Fibroblast of lung (primary cell): Measurements from ENCODE around the gene SRGAP2B. TPM values are rescaled to one million over a fixed set of nuclear protein-coding genes. Genes with fewer than 3 reads are reported as not detected.
"Not testable (repeated sequence)": the region's sequence is repeated elsewhere in the genome, so short reads cannot be mapped to it uniquely, and the experiment has no call there.

Experiments
- DNase-seq, 2 donors: peaks; one replicate each; pipeline versions ENCODE4 v3.0.0 to v3.0.0-alpha.2; 2010; ENCODE audit warnings: low read depth in 2 of 2
- H2AFZ ChIP-seq: 2 replicates; pipeline ENCODE4 v1.5.1; 2012; ENCODE audit warnings: low read length, control low read depth, inconsistent platforms
- H3K27ac ChIP-seq: 2 replicates; pipeline ENCODE4 v1.5.1; 2011; ENCODE audit warnings: low read length, control low read depth; ENCODE audit not compliant: insufficient read depth
- H3K27me3 ChIP-seq: 2 replicates; pipeline ENCODE4 v1.5.1; 2011; ENCODE audit warnings: mild to moderate bottlenecking, low read length; ENCODE audit not compliant: control insufficient read depth, insufficient read depth
- H3K36me3 ChIP-seq: 2 replicates; pipeline ENCODE4 v1.5.1; 2011; ENCODE audit warnings: low read length; ENCODE audit not compliant: control insufficient read depth, insufficient read depth
- H3K4me1 ChIP-seq: 2 replicates; pipeline ENCODE4 v1.5.1; 2011; ENCODE audit warnings: low read length; ENCODE audit not compliant: control insufficient read depth, insufficient read depth; ENCODE audit errors: extremely low read depth
- H3K4me2 ChIP-seq: 2 replicates; pipeline ENCODE4 v1.5.1; 2011; ENCODE audit warnings: low read length, control low read depth; ENCODE audit not compliant: insufficient read depth; ENCODE audit errors: extremely low read depth
- H3K4me3 ChIP-seq, 4 experiments: fragments of 200-600 bp in 1 of 4; sonication (generic) in 1 of 4; replicated peaks in 1 of 4; 2 replicates each; pipeline ENCODE4 v1.5.1; 2011 to 2016; ENCODE audit warnings: low read length in 4 of 4, low read depth in 3 of 4, mild to moderate bottlenecking in 3 of 4, control low read depth in 2 of 4, inconsistent platforms in 1 of 4, mixed read lengths in 1 of 4; ENCODE audit not compliant: insufficient read depth in 1 of 4; ENCODE audit errors: control extremely low read depth in 1 of 4
- H3K79me2 ChIP-seq: 2 replicates; pipeline ENCODE4 v1.5.1; 2012; ENCODE audit warnings: mild to moderate bottlenecking, low read length, inconsistent platforms; ENCODE audit not compliant: control insufficient read depth, insufficient read depth
- H3K9ac ChIP-seq: 2 replicates; pipeline ENCODE4 v1.5.1; 2011; ENCODE audit warnings: mild to moderate bottlenecking, low read length, control low read depth; ENCODE audit not compliant: insufficient read depth
- H3K9me3 ChIP-seq: 2 replicates; pipeline ENCODE4 v1.5.1; 2012; ENCODE audit warnings: low read depth, low read length; ENCODE audit not compliant: control insufficient read depth, insufficient read depth
- H4K20me1 ChIP-seq: 2 replicates; pipeline ENCODE4 v1.5.1; 2011; ENCODE audit warnings: low read length; ENCODE audit not compliant: control insufficient read depth, insufficient read depth; ENCODE audit errors: extremely low read depth
- polyA plus RNA-seq, 2 donors: library from polyadenylated mRNA; depleted of rRNA in 1 of 2; stranded (reverse) in 1 of 2; unstranded in 1 of 2; fragments of >200 nt; gene quantifications; 2 replicates each; pipeline ENCODE4 v1.2.1, GENCODE V29; 2011 to 2012; ENCODE audit warnings: missing spikeins in 1 of 2
- total RNA-seq: library from RNA; depleted of rRNA; stranded (reverse); fragments of >200 nt; gene quantifications from 2 replicates; pipeline ENCODE4 v1.2.1, GENCODE V29; 2014

Gene SRGAP2B
- total and polyA plus RNA-seq, 2 donors (not counting 1 experiment from before 2014, with no cell fraction given) = 24.8 to 32.7 TPM

DNA sequence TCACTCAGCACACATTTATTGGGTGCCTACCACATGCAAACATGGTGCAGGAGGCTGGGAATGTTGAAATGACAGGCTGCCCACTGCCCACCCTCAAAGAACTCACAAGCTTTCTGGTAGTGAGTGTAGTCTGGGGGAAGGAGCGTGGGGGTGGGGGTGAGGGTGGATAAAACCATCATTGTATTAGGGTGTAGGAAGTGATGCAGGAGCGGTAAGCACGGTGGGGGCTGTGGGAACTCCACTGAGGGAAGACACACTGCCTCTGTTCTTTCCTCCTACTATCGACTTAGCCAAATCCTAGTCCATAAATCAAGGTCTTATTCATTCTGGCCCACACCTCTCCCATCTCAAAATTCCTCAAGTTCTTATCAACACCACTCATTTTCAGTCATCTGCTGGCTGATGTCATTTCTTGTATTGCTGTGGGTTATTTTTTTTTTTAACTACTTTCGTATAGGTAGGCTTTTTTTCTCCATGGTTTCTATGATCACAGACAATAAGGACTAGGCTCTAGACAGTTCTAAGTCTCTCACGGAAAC, 21.0 kb downstream of the SRGAP2B start:
- not testable (repeated sequence) for H3K79me2 ChIP-seq, H3K36me3 ChIP-seq, H4K20me1 ChIP-seq, H3K4me2 ChIP-seq, H2AFZ ChIP-seq, H3K27me3 ChIP-seq, H3K4me3 ChIP-seq, H3K9me3 ChIP-seq, DNase-seq, H3K4me1 ChIP-seq, H3K9ac ChIP-seq, H3K27ac ChIP-seq

DNA sequence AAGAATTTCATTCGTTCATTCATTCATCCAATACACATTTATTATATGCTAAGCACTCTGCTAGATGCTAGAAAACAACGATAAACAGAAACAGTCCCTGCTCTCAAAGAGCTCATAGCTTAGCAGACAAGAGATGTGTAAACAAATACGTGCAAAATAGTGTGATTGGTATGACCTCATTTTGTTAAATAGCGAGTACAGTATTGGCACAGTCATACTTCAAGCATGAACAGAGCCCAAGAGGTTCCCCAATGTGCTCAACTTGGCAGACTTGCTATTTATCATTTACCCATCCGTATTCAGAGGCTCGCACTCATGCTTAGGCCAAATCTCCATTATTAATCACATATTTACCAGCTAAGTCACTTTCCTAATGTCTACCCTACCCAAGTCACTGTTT, 23.6 kb downstream of the SRGAP2B start:
- not testable (repeated sequence) for H3K79me2 ChIP-seq, H4K20me1 ChIP-seq, H3K36me3 ChIP-seq, H3K9ac ChIP-seq, H3K4me1 ChIP-seq, H3K27ac ChIP-seq, H3K27me3 ChIP-seq, H3K4me2 ChIP-seq, H3K4me3 ChIP-seq, H3K9me3 ChIP-seq, H2AFZ ChIP-seq, DNase-seq

DNA sequence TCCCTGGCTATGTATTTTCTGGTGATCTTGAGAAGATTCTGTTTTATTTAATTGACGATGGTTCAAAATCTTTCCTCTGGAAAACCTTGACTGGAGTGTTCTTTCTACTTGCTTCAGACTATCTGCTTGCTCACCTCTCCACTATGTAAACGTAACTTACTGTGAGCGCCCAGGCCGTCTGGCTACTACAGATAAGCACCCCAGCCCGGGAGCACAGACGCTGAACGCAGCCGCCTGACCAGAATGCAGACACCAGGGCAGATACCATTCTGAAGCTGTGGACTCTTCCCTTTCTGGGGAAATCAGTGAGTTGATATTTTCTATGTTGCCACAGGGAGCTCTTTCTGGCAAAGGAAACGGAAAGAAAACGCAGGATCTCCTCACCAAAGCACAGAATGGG, 28.6 kb downstream of the SRGAP2B start:
- not testable (repeated sequence) for H3K79me2 ChIP-seq, H4K20me1 ChIP-seq, H3K4me2 ChIP-seq, H2AFZ ChIP-seq, H3K27ac ChIP-seq, DNase-seq, H3K36me3 ChIP-seq, H3K4me3 ChIP-seq, H3K27me3 ChIP-seq, H3K9ac ChIP-seq, H3K9me3 ChIP-seq, H3K4me1 ChIP-seq

DNA sequence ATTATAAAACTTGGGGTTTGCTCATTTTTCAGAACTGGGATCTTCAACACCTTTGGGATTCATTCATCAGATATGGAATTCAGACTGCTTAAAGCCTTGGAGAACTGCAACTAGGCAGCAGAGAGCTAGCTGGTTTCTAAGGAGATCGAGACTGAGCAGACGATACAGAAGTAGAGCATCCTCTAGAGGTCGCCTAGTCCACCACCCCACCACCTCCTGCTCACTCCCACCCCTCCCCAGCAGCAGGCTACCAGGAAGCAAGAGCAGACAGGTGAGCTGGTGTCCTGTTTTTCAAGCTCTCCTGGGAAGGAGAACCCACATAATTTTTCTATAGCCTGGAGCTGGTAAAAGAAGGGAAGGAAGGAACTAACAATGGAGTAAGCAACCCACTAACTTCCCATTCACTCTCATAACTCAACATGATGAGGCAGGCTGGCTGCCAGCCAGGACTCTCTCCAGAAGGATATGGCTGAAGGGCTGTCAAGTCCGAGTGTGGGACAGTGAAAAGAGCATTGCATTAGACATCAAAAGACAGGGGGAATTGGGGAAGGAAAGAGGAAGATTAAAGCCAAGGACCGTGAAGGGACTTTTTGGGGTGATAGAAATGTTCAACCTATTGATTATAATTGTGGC, 29.8 kb downstream of the SRGAP2B start:
- H3K36me3 ChIP-seq, H3K79me2 ChIP-seq, H3K27ac ChIP-seq, DNase-seq, H2AFZ ChIP-seq, H3K9ac ChIP-seq, H3K9me3 ChIP-seq, H3K4me1 ChIP-seq, H3K4me3 ChIP-seq, H3K4me2 ChIP-seq, H4K20me1 ChIP-seq, H3K27me3 ChIP-seq: not testable (repeated sequence)

DNA sequence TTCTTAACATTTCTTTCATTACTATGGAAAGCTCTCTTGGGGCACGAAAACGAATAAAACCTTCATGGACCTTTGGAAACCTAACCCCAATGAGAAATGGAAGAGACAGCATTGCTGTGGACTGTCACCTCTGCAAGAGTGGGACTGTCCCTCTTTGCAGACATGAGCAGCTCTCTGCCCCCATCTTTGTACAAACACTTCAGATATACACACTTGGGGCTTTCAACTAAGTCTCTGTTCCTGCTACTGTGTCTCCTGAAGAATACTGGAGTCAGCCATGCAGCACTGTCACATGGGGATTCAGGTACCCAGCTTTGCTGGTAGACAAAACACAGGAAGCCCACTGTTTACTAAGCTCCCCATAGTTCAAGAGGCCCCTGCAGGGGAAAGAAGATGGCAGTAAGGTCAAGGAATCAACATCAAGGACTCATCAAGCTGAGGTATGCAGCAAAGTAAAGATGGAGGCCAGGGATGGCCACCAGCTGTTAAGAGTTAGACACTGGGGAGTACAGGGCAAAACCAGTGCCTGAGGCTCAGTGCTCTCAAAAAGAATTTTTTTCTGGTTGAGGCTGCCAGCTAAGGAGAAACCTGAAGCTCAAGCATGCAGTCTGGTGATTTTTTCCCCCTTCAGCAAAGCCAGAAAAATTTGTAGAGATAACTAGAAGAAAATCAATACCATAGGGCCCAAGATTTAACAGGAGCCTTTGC, 31.0 kb downstream of the SRGAP2B start:
- not testable (repeated sequence) for DNase-seq, H3K4me3 ChIP-seq, H3K9ac ChIP-seq, H3K4me2 ChIP-seq, H3K27me3 ChIP-seq, H3K79me2 ChIP-seq, H4K20me1 ChIP-seq, H3K36me3 ChIP-seq, H3K4me1 ChIP-seq, H3K9me3 ChIP-seq, H2AFZ ChIP-seq, H3K27ac ChIP-seq

DNA sequence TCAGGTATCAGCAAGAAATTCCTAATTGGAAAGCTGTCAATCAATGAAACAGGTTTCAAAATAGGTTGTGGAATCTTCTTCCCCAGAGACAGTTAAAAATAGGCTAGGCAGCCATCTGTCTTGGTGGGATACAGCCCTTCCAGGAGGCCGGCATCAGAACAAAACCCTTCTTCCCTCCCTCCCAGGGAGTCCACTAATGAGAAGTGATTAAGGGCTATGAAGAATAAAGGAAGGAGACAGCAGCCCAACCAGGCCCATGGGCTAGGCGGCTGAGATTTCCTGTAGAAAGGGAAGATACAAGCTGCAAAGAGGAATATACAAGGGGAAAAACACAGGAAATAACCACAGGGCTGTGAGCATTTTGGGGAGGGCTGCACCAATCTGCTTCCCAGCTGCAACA, 31.8 kb downstream of the SRGAP2B start:
- not testable (repeated sequence) for H3K79me2 ChIP-seq, H3K9me3 ChIP-seq, H3K9ac ChIP-seq, H3K27ac ChIP-seq, H3K4me1 ChIP-seq, H3K4me3 ChIP-seq, H3K27me3 ChIP-seq, H3K4me2 ChIP-seq, H4K20me1 ChIP-seq, DNase-seq, H3K36me3 ChIP-seq, H2AFZ ChIP-seq
